GM18951 (cell line): ENCODE data around the gene MS4A4A.

Source experiments
- POLR2A ChIP-seq: IDR thresholded peaks from 4 replicates; pipeline ENCODE4 v1.6.1; 2011; ENCODE audit warnings: mild to moderate bottlenecking; ENCODE audit not compliant: insufficient read length, insufficient read depth; ENCODE audit errors: extremely low read depth
- in situ Hi-C: fragments of 300-500 bp; cut with MboI; formaldehyde crosslinking; loops from one replicate; pipeline ENCODE4 v1.12.0; 2022; ENCODE audit warnings: low sequenced_read_pairs, mixed read lengths, inconsistent platforms; ENCODE audit not compliant: unreplicated experiment

MS4A4A gene

DNA sequence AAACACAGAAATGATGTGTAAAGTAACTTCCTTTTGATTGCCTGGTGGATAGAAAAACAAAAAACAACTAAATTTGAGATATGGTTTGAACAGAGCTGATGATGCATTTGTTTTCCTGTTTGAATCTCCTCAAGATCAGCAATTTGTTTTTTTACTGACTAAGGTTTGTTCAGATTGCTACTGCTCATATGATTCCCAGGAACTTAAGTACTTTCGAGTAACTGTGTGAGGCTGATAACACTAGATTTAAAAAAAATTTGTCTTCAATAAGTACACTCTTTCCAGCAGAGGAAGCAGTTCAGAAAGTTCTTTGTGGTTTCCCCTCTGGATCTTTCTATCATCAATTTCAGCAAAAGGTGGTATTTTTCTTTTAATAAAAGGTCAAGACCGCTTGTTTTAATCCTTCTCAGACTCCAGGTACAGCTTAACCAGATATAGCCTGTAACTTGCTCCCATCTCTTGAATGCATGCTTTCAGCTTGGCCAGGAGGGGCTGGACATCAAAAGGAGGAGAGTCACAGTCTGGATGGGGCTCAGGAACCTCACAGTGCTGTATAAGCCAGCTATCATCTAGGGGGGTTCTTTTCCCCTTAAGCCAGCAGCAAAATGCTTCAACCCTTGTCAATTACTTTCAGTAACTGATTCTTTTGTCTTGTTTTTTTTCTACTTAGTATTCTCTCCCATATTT lies 34.3 kb downstream of the MS4A4A start:
- TF ChIP-seq POLR2A: no peak
- in situ Hi-C loops: no loop called here

DNA sequence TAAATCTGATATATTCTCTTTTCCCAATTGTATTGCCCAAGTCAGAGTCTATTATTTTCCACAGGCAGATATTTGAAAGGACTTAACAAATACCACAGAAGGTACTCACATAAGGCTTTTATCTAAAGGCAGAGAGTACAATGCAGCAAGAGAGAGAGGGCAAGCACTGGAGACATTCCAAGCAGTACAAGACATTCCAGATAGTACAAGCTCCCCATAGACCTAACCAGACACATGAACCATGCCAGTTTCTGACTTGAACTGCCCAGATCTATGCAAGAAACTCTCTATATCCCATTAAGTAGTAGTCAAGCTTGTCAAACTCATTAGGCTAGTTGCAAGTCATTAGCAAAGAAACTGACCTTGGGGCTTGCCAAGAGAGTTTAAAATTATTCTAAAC lies 35.4 kb downstream of the MS4A4A start:
- in situ Hi-C loops: no loop called here
- TF ChIP-seq POLR2A: no peak

DNA sequence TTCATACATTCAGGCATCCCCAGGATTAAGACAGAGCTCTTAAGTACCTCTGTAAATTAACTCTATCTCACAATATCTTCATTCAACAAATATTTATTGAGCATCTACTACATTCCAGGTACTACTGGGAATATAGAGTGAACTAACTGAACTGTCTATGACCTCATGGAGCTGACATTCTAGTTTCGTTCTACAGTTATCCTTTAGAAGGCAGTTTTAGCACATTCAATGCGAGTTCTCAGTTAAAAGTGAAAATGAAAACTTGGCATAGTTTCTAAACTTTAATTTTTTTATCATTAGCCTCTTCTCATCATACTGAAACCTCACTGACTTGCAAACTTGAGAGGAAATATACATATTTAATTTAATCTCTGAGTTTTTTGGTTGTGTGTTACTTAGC lies 35.9 kb downstream of the MS4A4A start:
- no peak for TF ChIP-seq POLR2A
- in situ Hi-C loops: no loop called here

DNA sequence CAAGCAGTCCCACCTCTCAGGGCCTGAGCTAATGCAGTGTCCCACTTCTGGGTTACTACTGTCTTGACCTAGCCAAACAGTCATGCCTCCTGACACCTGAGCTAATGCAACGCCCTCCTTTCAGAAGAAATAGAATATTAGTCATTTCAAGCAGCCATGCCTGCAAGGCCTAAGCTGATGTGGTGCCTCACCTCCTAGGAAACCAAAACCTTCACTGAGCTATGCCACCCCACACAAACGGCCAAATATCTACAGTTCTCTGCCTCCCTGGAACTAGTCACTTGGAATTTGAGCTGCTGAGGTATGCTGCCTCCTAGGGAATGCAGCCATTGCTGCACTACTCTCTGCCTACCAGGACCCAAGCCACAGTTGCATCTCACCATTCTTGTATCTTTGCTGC lies 38.3 kb downstream of the MS4A4A start:
- in situ Hi-C loops: no loop called here
- TF ChIP-seq POLR2A: no peak

DNA sequence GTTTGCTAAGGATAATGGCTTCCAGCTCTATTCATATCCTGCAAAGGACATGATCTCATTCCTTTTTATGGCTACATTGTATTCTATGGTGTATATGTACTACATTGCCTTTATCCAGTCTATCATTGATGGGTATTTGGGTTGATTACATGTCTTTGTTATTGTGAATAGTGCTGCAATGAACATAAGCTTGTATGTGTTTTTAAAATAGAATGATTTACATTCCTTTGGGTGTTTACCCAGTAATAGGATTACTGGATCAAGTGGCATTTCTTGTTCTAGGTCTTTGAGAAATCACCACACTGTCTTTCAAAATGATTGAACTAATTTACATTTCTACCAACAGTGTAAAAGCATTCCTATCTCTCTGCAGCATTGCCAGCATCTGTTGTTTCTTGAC lies 40.6 kb downstream of the MS4A4A start:
- no peak for TF ChIP-seq POLR2A
- in situ Hi-C loops: no loop called here

DNA sequence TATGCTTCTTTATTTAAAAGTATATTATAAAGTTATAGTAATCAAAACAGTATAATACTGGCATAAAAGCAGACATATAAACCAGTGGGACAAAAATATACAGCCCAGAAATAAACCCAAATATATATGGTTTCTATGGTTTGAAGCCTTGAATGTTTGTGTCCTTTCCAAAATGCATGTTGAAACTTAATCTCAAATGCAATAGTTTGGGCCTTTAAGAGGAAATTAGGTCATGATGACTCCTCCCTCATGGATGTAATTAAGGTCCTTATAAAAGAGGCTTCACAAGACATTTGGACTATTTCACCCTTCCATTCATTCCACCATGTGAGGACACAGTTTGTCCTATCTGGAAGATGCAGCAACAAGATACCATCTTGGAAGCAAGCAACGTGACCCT lies 46.5 kb downstream of the MS4A4A start, which contains the start of gene MS4A6E:
MS4A6E (plus strand) TSS at position 301 of the 400 bp plus-strand sequence. CDS start 7,641 bp downstream, outside the sequence.
- in situ Hi-C loops: no loop called here
- no peak for TF ChIP-seq POLR2A

DNA sequence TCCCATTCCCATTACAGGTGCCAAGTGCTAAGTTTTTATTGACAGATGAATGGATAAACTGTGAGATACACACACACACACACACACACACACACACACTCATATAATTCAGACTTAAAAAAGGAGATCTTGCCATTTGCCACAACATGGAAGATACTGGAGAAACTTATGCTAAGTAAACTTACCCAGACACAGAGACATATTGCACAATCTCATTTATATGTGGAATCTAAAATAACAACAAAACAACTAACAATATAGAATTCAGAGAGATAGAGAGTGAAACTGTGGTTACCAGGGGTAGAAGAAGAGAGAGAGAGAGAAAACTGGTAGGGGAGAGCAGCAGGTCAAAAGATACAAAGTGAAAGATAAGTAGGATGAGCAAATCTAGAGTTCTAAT lies 48.0 kb downstream of the MS4A4A start:
- no peak for TF ChIP-seq POLR2A
- in situ Hi-C loops: no loop called here

DNA sequence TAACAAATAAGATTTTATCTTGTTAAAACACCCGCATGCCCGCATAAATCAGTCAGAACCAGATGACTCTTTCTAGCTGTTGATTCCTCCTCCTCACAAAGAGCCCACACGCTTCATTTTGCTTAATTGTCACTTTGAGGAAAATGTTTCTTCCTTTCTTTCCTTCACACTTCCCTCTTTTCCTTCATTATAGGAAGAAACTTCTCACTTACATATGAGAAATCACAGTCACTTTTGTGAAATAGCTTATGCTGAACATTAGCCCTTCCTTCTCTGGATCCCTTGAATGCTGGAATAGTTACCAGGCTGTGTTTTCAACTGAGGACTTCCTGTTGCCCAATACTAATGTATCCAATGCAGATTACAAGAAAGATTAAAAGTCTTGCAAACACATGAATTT lies 52.4 kb downstream of the MS4A4A start:
- TF ChIP-seq POLR2A: no peak
- in situ Hi-C loops: no loop called here

DNA sequence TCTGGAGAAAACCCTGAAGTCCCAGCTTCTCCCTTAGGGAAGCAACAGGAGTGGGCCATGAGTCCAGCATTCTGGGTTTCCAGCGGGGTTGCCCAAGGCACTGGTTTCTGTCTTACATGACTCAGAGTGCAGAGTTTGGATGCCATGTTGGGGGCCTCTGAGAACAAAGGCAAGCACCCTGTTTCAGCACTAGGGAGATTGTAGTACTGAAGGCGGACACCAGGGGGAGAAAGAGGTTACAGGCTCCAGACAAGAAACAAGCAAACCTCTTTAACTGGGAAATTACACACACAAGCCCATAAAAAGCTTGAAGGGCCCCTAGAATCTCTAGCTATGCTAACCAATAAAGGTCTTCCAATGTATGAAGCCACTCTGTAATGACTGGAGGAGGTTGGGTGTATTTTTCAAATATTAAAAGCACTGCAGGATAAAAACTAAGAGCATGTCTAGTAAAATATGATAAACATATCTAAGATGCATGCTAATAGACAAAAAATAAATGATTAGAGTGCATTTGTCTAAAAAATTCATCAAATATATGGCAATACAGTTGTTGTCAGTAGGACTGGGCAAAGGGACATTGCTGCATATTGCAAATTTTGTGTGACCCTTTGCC lies 53.6 kb downstream of the MS4A4A start:
- in situ Hi-C loops: no loop called here

DNA sequence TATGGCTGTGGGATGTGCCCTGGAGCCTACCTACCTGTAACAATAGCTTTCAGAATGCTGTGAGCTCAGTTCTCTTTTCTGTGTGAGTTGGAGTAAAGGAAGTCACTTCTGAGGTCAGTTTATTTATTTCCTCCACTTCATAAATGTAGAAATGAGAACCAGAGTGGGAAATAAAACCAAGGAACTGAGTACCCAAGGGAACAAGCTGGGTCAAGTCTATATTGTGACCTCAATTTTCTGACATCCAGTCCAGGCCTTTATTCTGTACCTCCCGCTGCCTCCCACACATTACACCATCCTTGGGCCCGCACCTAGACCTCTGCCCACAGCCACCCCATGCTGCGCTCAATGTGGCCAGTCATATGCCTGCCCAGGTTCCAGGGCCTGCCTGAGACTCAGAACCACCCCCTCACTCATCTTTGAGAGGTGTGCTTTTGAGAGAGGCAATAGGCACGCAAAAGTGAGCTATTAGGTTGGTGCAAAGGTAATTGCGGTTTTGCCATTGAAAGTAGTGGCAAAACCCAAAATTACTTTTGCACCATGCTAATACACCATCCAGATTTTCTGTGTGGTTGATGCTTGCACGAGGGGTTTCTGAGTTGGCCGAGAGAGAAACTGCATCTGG lies 56.4 kb downstream of the MS4A4A start:
- no peak for TF ChIP-seq POLR2A
- in situ Hi-C loops: no loop called here

More for the DNA sequence above, 53.6 kb downstream of the MS4A4A start:
- no peak for TF ChIP-seq POLR2A

DNA sequence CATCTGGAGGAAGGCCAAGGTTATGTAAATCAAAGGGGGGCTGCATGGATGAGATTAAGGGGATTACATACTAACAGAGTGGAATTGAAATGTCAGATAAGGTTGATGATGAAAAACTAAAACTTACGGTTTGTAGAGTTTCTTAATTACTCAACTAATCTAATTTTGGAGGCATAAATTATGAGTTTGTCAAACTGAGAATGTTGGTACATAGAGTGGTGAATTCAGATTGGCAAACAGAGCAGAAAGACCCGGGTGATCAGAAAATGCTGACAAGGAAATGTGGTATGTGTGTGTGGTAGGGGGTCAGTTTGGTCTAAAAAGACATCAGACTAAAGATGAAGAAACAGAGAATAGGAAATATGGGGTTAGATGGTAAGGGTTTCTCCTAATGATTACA lies 57.6 kb downstream of the MS4A4A start:
- in situ Hi-C loops: no loop called here
- no peak for TF ChIP-seq POLR2A

DNA sequence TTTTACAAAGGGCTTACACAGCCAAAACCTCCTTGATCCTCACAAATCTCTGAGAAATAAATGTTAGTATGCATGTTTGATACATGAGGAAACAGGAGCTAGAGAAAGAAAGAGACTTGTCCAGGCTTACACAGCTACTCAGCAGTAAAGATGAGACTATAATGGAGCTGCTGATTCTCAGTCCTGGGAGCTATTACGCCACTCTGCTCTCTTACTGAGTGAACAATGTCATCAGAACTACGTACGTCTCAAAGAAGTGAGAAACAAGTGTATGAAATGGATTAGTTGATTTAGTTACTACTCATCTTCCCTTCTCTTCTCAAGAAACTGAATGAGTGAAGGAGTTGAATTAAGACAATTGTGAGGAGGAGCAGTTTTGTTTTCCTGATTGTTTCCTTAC lies 58.9 kb downstream of the MS4A4A start:
- TF ChIP-seq POLR2A: no peak
- in situ Hi-C loops: no loop called here

DNA sequence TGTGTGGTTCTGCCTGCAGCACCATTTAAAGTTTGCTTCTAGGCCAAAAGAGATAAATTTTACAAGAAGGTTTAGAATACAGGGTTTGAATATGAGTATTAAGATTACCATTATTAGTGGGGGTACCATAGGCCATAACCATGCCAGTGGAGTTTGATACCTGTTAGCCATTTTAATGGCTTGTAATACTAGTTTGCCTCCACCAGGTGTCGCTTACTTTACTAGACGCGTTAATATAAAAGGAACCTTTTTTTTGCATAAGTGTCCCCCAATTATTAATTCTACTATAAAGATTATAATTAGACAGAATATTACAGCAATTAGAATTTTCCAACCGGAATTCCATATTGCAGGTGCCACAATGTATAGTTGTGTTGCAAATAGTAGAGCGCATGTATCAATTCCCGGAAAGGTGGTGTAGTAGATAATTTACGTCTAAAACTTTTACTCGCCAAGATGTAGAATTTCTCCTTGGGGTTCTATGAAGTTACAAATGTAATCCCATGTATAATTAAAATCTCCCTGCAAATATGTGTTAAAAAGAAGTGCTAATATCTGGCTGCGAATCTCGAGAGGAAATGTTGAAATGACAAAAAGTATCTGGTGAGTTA lies 62.7 kb downstream of the MS4A4A start:
- in situ Hi-C loops: no loop called here

More for the DNA sequence above, 62.7 kb downstream of the MS4A4A start:
- no peak for TF ChIP-seq POLR2A
